ENCODE data around the gene CCDC158. TPM values are rescaled to one million over a fixed set of nuclear protein-coding genes. Genes with fewer than 3 reads are reported as not detected.
"Not testable (repeated sequence)": the region's sequence is repeated elsewhere in the genome, so short reads cannot be mapped to it uniquely, and the experiment has no call there.

The CCDC158 gene
- total and polyA plus RNA-seq, 2 donors (not counting 3 experiments of a cell fraction or from before 2014, with no cell fraction given) = not detected

DNA sequence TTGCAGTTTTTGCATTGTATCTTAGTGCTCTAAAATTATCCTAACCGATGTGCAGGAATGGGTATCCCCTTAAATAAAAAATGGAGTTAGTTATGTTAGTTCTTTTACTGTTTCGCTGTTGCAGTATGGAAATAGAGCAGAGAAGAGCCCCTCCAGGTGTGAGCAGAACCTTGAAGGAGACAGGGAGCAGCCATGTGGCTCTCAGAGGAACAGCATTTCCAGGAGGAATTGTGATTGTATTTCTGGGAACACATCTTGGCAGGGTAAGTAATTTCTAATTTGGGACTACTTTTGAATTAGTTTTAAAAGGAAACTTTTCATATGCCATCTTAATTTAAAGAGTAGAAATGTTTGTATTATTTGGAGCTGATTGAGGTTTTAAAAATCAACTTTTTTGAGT, 5.3 kb upstream of the CCDC158 start:
- H3K27me3 ChIP-seq (ENCODE audit: control insufficient read depth in 2 of 2, insufficient read depth in 2 of 2, low read length in 2 of 2) = peaks cover 6 to 20% of the 10 kb centered on the region in 2 experiments
- DNase-seq (ENCODE audit: low read depth, low spot score) = no peak
- ChIA-PET POLR2A (no interaction called here), CTCF (interaction anchor here (2.4 to 12.2 kb wide), 2 partner anchors 75 to 247 kb away, joined by 12 to 392 read pairs; no protein-coding TSS in a partner anchor)
- H2AFZ ChIP-seq (ENCODE audit: low read depth, low read length) = no peak overlapping the region
- no peak overlapping the region for H3K27ac ChIP-seq (ENCODE audit: insufficient read depth, low read depth, low read length)
- H3K4me2 ChIP-seq (ENCODE audit: insufficient read depth, low read length) = no peak overlapping the region
- H3K4me3 ChIP-seq (replicated peaks in 1 of 3; ENCODE audit: insufficient read depth in 1 of 3, low read depth in 1 of 3, low read length in 3 of 3) = no peak overlapping the region
- no peaks in the 10 kb centered on the region for H3K9me3 ChIP-seq (replicated peaks; ENCODE audit: control insufficient read depth, insufficient read depth, low read length)
- H4K20me1 ChIP-seq (replicated peaks; ENCODE audit: control insufficient read depth, extremely low read depth, insufficient read depth, low read length) = no peaks in the 10 kb centered on the region
- H3K9ac ChIP-seq (replicated peaks; ENCODE audit: extremely low read depth, insufficient read depth, low read length) = no peak overlapping the region
- intact Hi-C loops (cut with micrococcal nuclease) (no loop called here), dilution Hi-C loops (cut with MboI; ENCODE audit: extremely low pct_ligation_motif_present, low sequenced_read_pairs) (no loop called here)
- TF ChIP-seq MYC (IDR thresholded peaks at IDR 0.05; ENCODE audit: low read depth, low read length) = no peak
- TF ChIP-seq GATA2 (IDR thresholded peaks at IDR 0.05; ENCODE audit: insufficient read depth, insufficient read length, low read depth, low read length) = no peak
- TF ChIP-seq POLR2AphosphoS5 (IDR thresholded peaks at IDR 0.05; ENCODE audit: insufficient read depth, low read depth, low read length) = no peak
- no peak for TF ChIP-seq JUN (IDR thresholded peaks at IDR 0.05; ENCODE audit: borderline replicate concordance, insufficient read depth, insufficient read length, low read depth)
- TF ChIP-seq POLR2A (IDR thresholded peaks at IDR 0.05; ENCODE audit: low read depth, low read length) = no peak
- TF ChIP-seq, protein P1, sequence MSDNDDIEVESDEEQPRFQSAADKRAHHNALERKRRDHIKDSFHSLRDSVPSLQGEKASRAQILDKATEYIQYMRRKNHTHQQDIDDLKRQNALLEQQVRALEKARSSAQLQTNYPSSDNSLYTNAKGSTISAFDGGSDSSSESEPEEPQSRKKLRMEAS (IDR thresholded peaks at IDR 0.05; ENCODE audit: insufficient read depth, insufficient read length) = no peak
- no peak for TF ChIP-seq FOS (IDR thresholded peaks at IDR 0.05; ENCODE audit: borderline replicate concordance, insufficient read depth, low read length)
- H3K4me1 ChIP-seq (ENCODE audit: control insufficient read depth, extremely low read depth, insufficient read depth, low read length) = peaks cover 1% of the 10 kb centered on the region
- no peaks in the 10 kb centered on the region for H3K36me3 ChIP-seq (ENCODE audit: control insufficient read depth in 2 of 2, extremely low read depth in 1 of 2, insufficient read depth in 2 of 2, low read length in 2 of 2)
- no peaks in the 10 kb centered on the region for H3K9me1 ChIP-seq (replicated peaks; ENCODE audit: control insufficient read depth, extremely low read depth, insufficient read depth, low read length)
- FAIRE-seq = no peak
- no TSS peak for BruUV-seq (replicated peaks)
- no peaks in the 10 kb centered on the region for H3K79me2 ChIP-seq (ENCODE audit: control insufficient read depth, insufficient read depth, low read length)

- H2AFZ ChIP-seq (ENCODE audit: low read depth, low read length); H3K27ac ChIP-seq (ENCODE audit: insufficient read depth, low read depth, low read length); BruUV-seq (replicated peaks); H3K79me2 ChIP-seq (ENCODE audit: control insufficient read depth, insufficient read depth, low read length); H3K9ac ChIP-seq (replicated peaks; ENCODE audit: extremely low read depth, insufficient read depth, low read length); POLR2A ChIA-PET; intact Hi-C loops (cut with micrococcal nuclease); H3K4me3 ChIP-seq (replicated peaks in 1 of 3; ENCODE audit: insufficient read depth in 1 of 3, low read depth in 1 of 3, low read length in 3 of 3); H3K4me1 ChIP-seq (ENCODE audit: control insufficient read depth, extremely low read depth, insufficient read depth, low read length); H3K36me3 ChIP-seq (ENCODE audit: control insufficient read depth in 2 of 2, extremely low read depth in 1 of 2, insufficient read depth in 2 of 2, low read length in 2 of 2); DNase-seq (ENCODE audit: low read depth, low spot score); H3K9me3 ChIP-seq (replicated peaks; ENCODE audit: control insufficient read depth, insufficient read depth, low read length); H3K9me1 ChIP-seq (replicated peaks; ENCODE audit: control insufficient read depth, extremely low read depth, insufficient read depth, low read length); FAIRE-seq; H4K20me1 ChIP-seq (replicated peaks; ENCODE audit: control insufficient read depth, extremely low read depth, insufficient read depth, low read length); H3K4me2 ChIP-seq (ENCODE audit: insufficient read depth, low read length); dilution Hi-C loops (cut with MboI; ENCODE audit: extremely low pct_ligation_motif_present, low sequenced_read_pairs): not testable (repeated sequence)
- peaks cover 18 to 32% of the 10 kb centered on the region in 2 experiments for H3K27me3 ChIP-seq (ENCODE audit: control insufficient read depth in 2 of 2, insufficient read depth in 2 of 2, low read length in 2 of 2)
- CTCF ChIA-PET = interaction anchor here (1.1 kb wide), 1 partner anchor 243 kb away, joined by 3 read pairs; no protein-coding TSS in a partner anchor
Measured at GRCh38 chr4:76423159-76423558, 2.2 kb upstream of the CCDC158 start.

All from endothelial cell of umbilical vein (primary cell).